Measurements from ENCODE around the gene DOK6.
"Not testable (repeated sequence)": the region's sequence is repeated elsewhere in the genome, so short reads cannot be mapped to it uniquely, and the experiment has no call there.

The DOK6 gene

DNA sequence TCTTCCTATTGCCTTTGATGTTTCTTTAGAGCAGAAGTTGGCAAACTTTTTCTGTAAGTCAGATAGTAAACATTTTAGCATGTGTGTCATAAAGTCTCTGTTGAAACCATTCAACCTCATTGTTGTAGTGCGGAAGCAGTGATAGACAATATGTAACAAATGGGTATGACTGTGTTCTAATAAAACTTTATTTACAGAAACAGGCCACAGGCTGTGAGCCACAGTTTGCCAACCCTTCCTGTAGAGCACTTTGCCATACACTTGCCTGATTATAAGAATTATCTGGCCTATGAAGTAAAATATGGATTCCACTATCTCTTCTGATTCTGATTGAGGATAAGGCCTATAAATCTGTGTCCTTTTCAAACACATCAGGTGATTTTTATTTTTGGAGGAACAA, 237.4 kb downstream of the DOK6 start:
- no peak overlapping the region for H3K4me3 Mint-ChIP-seq
- peaks cover 4% of the 10 kb centered on the region for H3K27me3 Mint-ChIP-seq (ENCODE audit: low read depth)
- peaks cover 2% of the 10 kb centered on the region for H3K4me1 Mint-ChIP-seq (ENCODE audit: low read depth)
- H3K36me3 Mint-ChIP-seq (ENCODE audit: low read depth), result no peaks in the 10 kb centered on the region
- no peaks in the 10 kb centered on the region for H3K9me3 Mint-ChIP-seq
- H3K27ac Mint-ChIP-seq, result no peak overlapping the region

GRCh38 chr18:69647702-69648101, 247.0 kb downstream of the DOK6 start:
- no peaks in the 10 kb centered on the region for H3K9me3 Mint-ChIP-seq
- H3K27me3 Mint-ChIP-seq (ENCODE audit: low read depth), result peaks cover 8% of the 10 kb centered on the region
- no peaks in the 10 kb centered on the region for H3K36me3 Mint-ChIP-seq (ENCODE audit: low read depth)
- H3K4me1 Mint-ChIP-seq (ENCODE audit: low read depth), result peaks cover 1% of the 10 kb centered on the region
- H3K4me3 Mint-ChIP-seq, result no peak overlapping the region
- H3K27ac Mint-ChIP-seq, result no peak overlapping the region

DNA sequence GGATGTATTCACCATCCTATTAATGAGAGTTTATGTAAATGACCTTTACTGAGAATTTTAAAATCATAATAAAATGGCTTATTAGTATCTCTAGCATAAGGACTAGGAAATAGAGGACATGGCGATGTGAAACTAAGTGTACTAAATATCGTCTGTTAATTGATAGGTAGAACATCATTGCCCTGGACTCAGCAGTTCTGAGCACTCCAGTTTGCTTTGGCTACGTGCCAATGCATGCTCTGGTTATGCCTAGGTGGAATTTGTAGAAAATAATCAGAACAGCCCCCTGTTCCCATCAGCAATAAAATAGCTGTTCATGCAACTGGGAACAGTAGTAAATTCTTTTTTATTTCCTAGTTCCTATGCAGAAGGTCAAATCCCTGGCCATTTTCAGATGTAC, 247.8 kb downstream of the DOK6 start:
- Mint-ChIP-seq H3K36me3 (ENCODE audit: low read depth) (no peaks in the 10 kb centered on the region), H3K9me3 (no peaks in the 10 kb centered on the region), H3K27ac (no peak overlapping the region), H3K27me3 (ENCODE audit: low read depth) (peaks cover 8% of the 10 kb centered on the region), H3K4me1 (ENCODE audit: low read depth) (peaks cover 1% of the 10 kb centered on the region), H3K4me3 (no peak overlapping the region)

DNA sequence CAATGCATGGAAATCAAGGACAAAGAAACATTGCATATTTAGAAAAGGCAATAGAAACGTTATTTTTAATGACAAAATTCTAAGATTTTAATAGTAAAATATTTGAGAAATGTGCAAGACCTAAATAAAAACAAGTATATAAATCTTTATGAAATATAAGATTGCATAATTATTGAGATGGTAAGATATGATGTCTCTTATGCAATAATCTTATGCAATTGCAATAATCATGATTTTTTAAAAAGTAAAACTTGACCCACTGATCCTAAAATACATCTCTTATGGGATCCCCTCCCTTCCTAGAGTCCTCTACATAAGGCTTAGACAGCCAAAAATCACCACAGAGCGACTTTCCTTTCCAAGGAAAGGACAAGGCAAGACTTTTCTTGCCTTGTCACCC, 249.0 kb downstream of the DOK6 start:
- H3K4me1 Mint-ChIP-seq (ENCODE audit: low read depth), result peaks cover 1% of the 10 kb centered on the region
- no peaks in the 10 kb centered on the region for H3K36me3 Mint-ChIP-seq (ENCODE audit: low read depth)
- H3K27ac Mint-ChIP-seq, result no peak overlapping the region
- no peak overlapping the region for H3K4me3 Mint-ChIP-seq
- no peaks in the 10 kb centered on the region for H3K9me3 Mint-ChIP-seq
- H3K27me3 Mint-ChIP-seq (ENCODE audit: low read depth), result peaks cover 8% of the 10 kb centered on the region

DNA sequence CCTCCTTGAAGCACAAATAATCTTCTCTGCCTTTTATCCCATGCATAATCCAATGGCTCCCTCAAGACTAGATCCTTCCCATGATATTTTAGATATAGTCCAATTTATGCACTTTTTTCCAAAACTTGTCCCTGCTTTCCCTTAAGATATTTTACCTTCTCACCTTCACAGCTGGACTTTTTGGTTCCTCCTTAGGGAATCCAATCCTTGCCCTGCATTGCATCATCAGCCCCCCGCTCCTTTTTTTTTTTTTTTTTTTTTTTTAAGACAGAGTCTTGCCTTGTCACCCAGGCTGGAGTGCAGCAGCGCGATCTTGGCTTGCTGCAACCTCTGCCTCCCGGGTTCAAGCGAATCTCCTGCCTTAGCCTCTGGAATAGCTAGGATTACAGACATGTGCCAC, 250.6 kb downstream of the DOK6 start:
- no peak overlapping the region for H3K27ac Mint-ChIP-seq
- H3K36me3 Mint-ChIP-seq (ENCODE audit: low read depth), result no peaks in the 10 kb centered on the region
- peaks cover 1% of the 10 kb centered on the region for H3K4me1 Mint-ChIP-seq (ENCODE audit: low read depth)
- H3K4me3 Mint-ChIP-seq, result no peak overlapping the region
- H3K27me3 Mint-ChIP-seq (ENCODE audit: low read depth), result peaks cover 8% of the 10 kb centered on the region
- H3K9me3 Mint-ChIP-seq, result no peaks in the 10 kb centered on the region

DNA sequence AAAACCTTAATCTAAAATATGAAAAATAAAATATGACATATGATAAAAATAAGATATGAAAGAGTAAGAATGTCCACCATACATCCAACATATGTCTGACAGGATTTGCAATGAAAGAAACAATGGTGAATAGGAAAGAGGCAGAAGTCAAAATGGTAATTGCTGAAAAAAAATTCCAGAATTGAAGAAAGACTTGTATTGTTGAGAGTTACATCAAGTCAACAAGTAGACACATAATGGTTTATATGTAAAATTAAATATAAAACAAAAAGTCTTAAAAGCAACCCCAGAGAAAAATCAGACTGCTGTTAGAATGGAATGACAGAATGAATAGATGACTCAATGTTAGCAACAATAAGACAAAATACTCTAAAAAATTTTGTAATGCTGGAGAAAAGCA, 255.1 kb downstream of the DOK6 start:
- Mint-ChIP-seq H3K27ac (no peak overlapping the region), H3K27me3 (ENCODE audit: low read depth) (peaks cover 8% of the 10 kb centered on the region), H3K9me3 (no peaks in the 10 kb centered on the region), H3K4me3 (no peak overlapping the region), H3K4me1 (ENCODE audit: low read depth) (no peaks in the 10 kb centered on the region), H3K36me3 (ENCODE audit: low read depth) (no peaks in the 10 kb centered on the region)

GRCh38 chr18:69658103-69658502, 257.4 kb downstream of the DOK6 start:
- Mint-ChIP-seq H3K4me1 (ENCODE audit: low read depth) (no peaks in the 10 kb centered on the region), H3K4me3 (no peak overlapping the region), H3K9me3 (no peaks in the 10 kb centered on the region)

DNA sequence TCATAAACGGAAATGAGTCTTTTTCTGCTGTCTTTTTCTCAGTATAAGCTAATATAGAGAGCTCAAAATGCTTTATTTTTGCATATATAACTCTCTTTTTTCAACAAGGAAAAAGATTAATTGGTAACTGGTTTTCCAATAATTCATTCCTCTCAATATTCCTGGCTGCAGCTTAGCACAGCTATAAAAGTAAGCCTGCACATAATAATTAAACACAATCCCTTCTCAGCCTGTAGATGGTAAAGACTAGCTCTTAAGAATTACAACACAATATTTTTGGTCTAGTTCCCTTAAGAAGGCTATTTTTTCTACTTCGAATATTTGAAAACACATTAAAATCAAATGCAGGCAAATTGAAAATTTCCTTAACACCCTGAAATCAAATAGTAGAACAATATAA, 258.0 kb downstream of the DOK6 start:
- no peak overlapping the region for H3K27ac Mint-ChIP-seq
- H3K36me3 Mint-ChIP-seq (ENCODE audit: low read depth), result no peaks in the 10 kb centered on the region
- H3K9me3 Mint-ChIP-seq, result no peaks in the 10 kb centered on the region
- peaks cover 3% of the 10 kb centered on the region for H3K27me3 Mint-ChIP-seq (ENCODE audit: low read depth)
- no peak overlapping the region for H3K4me3 Mint-ChIP-seq
- no peaks in the 10 kb centered on the region for H3K4me1 Mint-ChIP-seq (ENCODE audit: low read depth)

More at GRCh38 chr18:69658103-69658502, 257.4 kb downstream of the DOK6 start:
- Mint-ChIP-seq H3K36me3 (ENCODE audit: low read depth) (no peaks in the 10 kb centered on the region), H3K27ac (no peak overlapping the region), H3K27me3 (ENCODE audit: low read depth) (peaks cover 3% of the 10 kb centered on the region)

DNA sequence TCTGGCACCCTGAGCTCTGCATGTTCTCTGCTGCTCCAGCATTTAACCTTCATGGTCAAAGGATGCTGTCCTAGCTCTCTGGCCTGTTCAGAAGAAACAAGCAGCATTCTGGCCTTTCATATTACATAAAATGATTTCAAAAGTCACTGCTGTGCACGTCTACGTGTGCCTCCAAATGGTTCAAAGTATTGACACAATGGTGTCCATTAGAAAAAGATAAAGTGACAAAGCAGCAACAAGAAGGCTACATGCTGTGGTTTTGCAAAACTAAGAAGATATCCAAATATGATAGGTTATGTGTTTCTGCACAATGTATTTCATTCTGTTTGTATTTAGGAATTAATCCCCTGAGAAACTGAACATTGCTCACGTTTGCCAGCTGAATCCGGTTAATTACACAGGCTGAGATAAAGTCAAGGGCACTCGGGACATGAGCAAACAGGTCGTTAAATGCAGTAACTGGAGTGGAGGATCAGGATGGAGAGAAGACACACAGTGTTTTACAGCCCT, 258.5 kb downstream of the DOK6 start:
- no peaks in the 10 kb centered on the region for H3K36me3 Mint-ChIP-seq (ENCODE audit: low read depth)
- no peaks in the 10 kb centered on the region for H3K4me1 Mint-ChIP-seq (ENCODE audit: low read depth)
- H3K27me3 Mint-ChIP-seq (ENCODE audit: low read depth), result peaks cover 3% of the 10 kb centered on the region
- no peak overlapping the region for H3K4me3 Mint-ChIP-seq
- no peaks in the 10 kb centered on the region for H3K9me3 Mint-ChIP-seq
- H3K27ac Mint-ChIP-seq, result no peak overlapping the region

GRCh38 chr18:69662090-69662489, 261.4 kb downstream of the DOK6 start:
- not testable (repeated sequence) for H3K27ac Mint-ChIP-seq; H3K4me1 Mint-ChIP-seq (ENCODE audit: low read depth); H3K27me3 Mint-ChIP-seq (ENCODE audit: low read depth); H3K4me3 Mint-ChIP-seq; H3K9me3 Mint-ChIP-seq; H3K36me3 Mint-ChIP-seq (ENCODE audit: low read depth)

DNA sequence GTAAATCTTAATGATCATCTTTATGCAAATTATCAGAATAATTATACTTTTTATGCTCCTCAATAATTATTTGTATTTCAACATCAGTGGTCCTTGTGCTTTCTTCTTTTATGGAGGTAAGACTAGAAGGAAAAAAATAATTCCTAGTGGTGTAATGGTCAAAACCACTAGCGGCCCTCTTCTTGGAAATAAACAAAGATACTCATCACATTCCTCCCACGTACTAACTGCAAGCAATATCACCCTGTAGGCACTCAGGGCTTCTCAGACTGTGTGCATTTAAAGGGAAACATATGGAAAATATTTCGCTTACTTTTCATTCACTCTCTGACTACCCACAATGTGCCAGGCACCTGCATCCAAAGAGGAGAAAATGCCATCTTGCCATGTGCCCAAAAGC, 263.7 kb downstream of the DOK6 start:
- peaks cover 17% of the 10 kb centered on the region for H3K27me3 Mint-ChIP-seq (ENCODE audit: low read depth)
- no peaks in the 10 kb centered on the region for H3K9me3 Mint-ChIP-seq
- H3K36me3 Mint-ChIP-seq (ENCODE audit: low read depth), result no peaks in the 10 kb centered on the region
- H3K4me3 Mint-ChIP-seq, result no peak overlapping the region
- no peak overlapping the region for H3K27ac Mint-ChIP-seq
- no peaks in the 10 kb centered on the region for H3K4me1 Mint-ChIP-seq (ENCODE audit: low read depth)

DNA sequence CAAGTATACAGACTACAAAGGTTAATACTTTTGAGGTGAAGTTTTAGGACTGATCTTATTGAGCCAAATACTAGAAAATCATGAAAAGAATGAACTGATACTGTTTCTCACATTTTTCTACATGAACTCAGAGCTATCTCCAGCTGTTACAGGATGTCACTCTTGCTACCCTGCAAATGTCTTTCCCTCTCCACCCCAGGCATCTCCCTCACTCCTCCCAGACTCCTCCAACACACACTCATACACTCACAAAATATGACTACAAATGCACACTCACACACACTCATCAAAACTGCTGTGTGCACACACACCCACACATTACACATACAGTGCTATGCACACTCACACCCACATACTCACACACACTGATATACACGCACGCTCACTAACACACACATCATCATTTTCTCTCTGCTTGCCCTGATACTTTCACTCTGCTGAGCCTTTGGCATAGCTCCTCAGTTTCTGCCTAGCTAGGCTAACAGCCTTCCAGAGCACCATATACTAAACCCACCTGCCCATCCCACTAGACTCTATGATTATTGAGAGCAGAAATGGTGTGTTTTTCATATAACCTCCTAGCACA, 273.7 kb downstream of the DOK6 start:
- Mint-ChIP-seq H3K4me3 (no peak overlapping the region), H3K9me3 (no peaks in the 10 kb centered on the region), H3K4me1 (ENCODE audit: low read depth) (no peaks in the 10 kb centered on the region), H3K36me3 (ENCODE audit: low read depth) (no peaks in the 10 kb centered on the region), H3K27ac (no peak overlapping the region), H3K27me3 (ENCODE audit: low read depth) (peaks cover 5% of the 10 kb centered on the region)

DNA sequence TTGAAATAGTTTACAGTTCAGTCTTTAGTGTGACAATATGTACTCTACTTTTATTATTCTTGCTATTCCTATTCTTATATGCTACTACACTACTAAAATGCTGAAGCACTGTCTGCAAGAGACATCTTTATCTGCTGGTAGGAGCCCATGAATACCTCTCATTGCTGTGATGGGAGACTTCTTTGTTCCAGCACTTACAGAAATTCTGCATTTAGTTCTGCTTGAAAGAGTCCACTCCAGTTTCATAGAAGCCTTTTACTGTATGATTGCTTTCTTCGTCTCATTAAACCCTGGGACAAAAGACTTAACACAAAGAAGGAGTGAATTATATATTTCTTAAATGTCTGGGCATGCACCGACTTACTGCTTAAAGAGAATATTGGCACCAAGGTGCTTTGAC, 274.3 kb downstream of the DOK6 start:
- no peak overlapping the region for H3K27ac Mint-ChIP-seq
- no peak overlapping the region for H3K4me3 Mint-ChIP-seq
- H3K4me1 Mint-ChIP-seq (ENCODE audit: low read depth), result no peaks in the 10 kb centered on the region
- peaks cover 5% of the 10 kb centered on the region for H3K27me3 Mint-ChIP-seq (ENCODE audit: low read depth)
- H3K36me3 Mint-ChIP-seq (ENCODE audit: low read depth), result no peaks in the 10 kb centered on the region
- no peaks in the 10 kb centered on the region for H3K9me3 Mint-ChIP-seq

GRCh38 chr18:69677595-69677994, 276.9 kb downstream of the DOK6 start:
- H3K27me3 Mint-ChIP-seq (ENCODE audit: low read depth), result peaks cover 5% of the 10 kb centered on the region
- no peaks in the 10 kb centered on the region for H3K36me3 Mint-ChIP-seq (ENCODE audit: low read depth)
- H3K4me1 Mint-ChIP-seq (ENCODE audit: low read depth), result no peaks in the 10 kb centered on the region
- no peak overlapping the region for H3K27ac Mint-ChIP-seq
- no peak overlapping the region for H3K4me3 Mint-ChIP-seq
- no peaks in the 10 kb centered on the region for H3K9me3 Mint-ChIP-seq

DNA sequence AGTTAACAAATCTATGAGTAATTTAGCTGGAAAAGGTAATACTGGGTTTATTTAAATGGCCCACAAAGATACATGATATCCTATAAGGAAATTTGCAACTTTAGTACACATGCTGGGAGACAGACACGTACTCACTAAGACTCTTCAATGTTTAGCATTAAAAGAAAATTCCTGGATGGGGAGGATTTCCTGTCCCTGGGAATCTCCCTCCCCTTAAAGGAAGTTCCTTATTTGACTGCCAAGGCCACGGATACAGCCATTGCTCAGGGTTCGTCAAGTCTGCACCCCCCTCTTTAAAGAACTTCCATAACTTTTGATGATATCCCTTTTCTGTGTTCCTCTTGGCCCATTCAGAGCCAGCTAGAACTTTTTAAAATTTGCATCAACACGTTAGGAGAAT, 279.4 kb downstream of the DOK6 start:
- H3K9me3 Mint-ChIP-seq, result no peaks in the 10 kb centered on the region
- no peak overlapping the region for H3K27ac Mint-ChIP-seq
- no peaks in the 10 kb centered on the region for H3K36me3 Mint-ChIP-seq (ENCODE audit: low read depth)
- H3K4me3 Mint-ChIP-seq, result no peak overlapping the region
- H3K4me1 Mint-ChIP-seq (ENCODE audit: low read depth), result no peaks in the 10 kb centered on the region
- no peaks in the 10 kb centered on the region for H3K27me3 Mint-ChIP-seq (ENCODE audit: low read depth)

DNA sequence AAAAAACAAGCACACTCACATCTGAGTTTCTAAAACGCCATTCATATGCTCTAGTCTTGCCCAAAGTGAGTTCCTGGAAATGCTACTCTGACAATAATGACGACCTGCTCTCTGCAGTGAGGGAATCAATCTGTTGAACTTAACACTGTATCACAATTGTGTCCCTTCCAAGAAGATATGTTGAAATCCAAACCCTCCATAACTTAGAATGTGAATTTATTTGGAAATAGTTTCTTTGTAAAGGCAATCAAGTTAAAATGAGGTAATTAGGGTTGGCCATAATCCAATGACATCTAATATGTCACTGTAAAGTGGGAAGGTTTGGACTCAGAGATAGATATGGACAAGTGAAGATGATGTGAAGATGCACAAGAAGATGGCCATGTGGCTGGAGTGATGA, 282.5 kb downstream of the DOK6 start:
- H3K27me3 Mint-ChIP-seq (ENCODE audit: low read depth), result no peaks in the 10 kb centered on the region

More for the DNA sequence above, 282.5 kb downstream of the DOK6 start:
- Mint-ChIP-seq H3K4me3 (no peak overlapping the region), H3K4me1 (ENCODE audit: low read depth) (no peaks in the 10 kb centered on the region), H3K36me3 (ENCODE audit: low read depth) (no peaks in the 10 kb centered on the region), H3K27ac (no peak overlapping the region), H3K9me3 (no peaks in the 10 kb centered on the region)
